ES-I3 (cell line): ENCODE data around the gene VPS26C.

Experiments used
- H3K36me3 ChIP-seq: 2 replicates; pipeline ENCODE4 v1.6.1; 2013; ENCODE audit warnings: mild to moderate bottlenecking, low read length, control low read depth, moderate library complexity; ENCODE audit not compliant: insufficient read depth
- H3K4me1 ChIP-seq: 2 replicates; pipeline ENCODE4 v1.6.1; 2013; ENCODE audit warnings: mild to moderate bottlenecking, control low read depth, low read length; ENCODE audit not compliant: insufficient read depth
- H3K9ac ChIP-seq: 2 replicates; pipeline ENCODE4 v1.6.1; 2013; ENCODE audit warnings: low read depth, mild to moderate bottlenecking, low read length, moderate library complexity
- H3K9me3 ChIP-seq: 2 replicates; pipeline ENCODE4 v1.6.1; 2013; ENCODE audit warnings: mild to moderate bottlenecking, low read length, moderate library complexity; ENCODE audit not compliant: control insufficient read depth, insufficient read depth

VPS26C gene

DNA sequence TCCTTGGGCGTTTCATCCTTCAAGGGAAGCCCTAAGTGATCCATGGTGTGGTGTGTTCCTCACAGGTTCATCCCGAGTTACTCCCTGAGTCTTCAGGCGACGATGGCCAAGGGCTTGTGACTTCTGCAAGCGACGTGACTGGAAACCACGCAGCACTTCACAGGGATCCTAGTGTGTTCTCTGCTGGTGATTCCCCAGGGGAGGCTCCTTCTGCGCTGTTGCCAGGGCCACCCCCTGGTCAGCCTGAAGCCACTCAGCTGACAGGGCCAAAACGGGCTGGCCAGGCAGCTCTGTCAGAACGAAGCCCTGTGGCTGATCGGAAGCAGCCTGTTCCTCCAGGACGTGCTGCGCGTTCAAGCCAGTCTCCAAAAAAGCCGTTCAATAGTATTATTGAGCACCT lies 71.5 kb downstream of the VPS26C start:
- Histone ChIP-seq H3K9ac (no peak overlapping the region), H3K9me3 (no peaks in the 10 kb centered on the region), H3K4me1 (no peaks in the 10 kb centered on the region), H3K36me3 (peaks cover 2% of the 10 kb centered on the region; the same call in 1 of the 2 replicates)

DNA sequence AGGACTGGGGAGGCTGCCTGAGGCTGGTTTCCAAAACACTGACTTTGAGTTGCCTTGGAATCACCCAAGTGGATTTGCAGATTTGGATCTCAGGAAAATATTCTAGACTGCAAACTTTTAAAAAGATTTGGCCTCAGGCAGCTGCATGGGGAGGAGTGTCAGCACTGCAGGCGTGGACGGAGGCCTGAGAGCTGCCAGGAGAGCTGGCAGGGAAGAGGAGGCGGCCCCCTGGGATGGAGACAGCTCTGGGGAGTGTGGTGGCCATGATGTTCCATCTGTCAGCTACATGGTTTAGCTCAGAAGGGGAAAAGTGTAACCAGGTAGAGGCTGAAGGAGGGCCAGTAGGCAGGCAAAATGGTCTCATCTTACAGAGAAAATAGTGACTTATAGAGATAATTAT lies 72.1 kb downstream of the VPS26C start:
- peaks cover 2% of the 10 kb centered on the region; the same call in 1 of the 2 replicates for H3K36me3 ChIP-seq
- H3K9ac ChIP-seq = no peak overlapping the region
- H3K9me3 ChIP-seq = no peaks in the 10 kb centered on the region
- no peaks in the 10 kb centered on the region for H3K4me1 ChIP-seq

DNA sequence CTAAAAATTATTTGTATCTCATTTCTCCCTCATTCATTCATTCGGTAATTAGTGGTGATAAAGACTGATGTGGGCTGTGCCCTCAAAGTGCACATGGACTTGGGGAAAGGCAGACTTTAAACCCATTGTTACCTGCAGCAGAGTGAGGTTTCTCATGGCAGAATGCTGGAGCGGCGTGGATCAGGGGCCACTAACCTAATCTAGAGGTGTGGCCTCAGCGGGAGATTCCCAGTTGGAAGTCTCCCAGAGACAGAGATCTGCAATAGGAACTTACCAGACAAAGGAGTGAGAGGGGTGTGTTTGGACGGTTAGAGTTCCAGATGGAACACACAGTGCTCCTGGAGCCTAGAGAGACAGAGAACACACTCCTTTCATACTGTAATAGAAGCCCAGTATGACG lies 73.5 kb downstream of the VPS26C start:
- Histone ChIP-seq H3K36me3 (peaks cover 1% of the 10 kb centered on the region; the same call in 1 of the 2 replicates), H3K9ac (no peak overlapping the region), H3K4me1 (no peaks in the 10 kb centered on the region), H3K9me3 (no peaks in the 10 kb centered on the region)

DNA sequence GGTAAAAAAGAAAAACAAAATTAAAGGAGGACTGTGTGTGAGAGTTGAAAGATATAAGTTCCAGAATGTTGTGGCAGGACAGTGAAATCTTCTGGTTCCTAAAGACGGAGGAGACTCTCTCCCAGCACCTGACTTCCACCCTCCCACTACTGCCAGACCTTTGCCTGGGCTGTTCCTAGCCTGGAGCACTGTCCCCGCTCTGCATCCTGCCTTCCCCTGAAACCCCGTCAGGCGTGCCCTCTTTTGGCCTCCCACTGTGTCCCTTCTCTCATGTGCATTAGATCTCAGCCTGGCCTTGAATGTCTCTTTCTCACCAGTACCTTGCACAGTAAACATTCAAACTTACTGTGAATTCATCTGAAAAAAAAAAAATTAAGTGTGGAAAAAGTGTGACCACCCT lies 74.1 kb downstream of the VPS26C start:
- no peaks in the 10 kb centered on the region for H3K9me3 ChIP-seq
- H3K4me1 ChIP-seq = no peaks in the 10 kb centered on the region
- no peaks in the 10 kb centered on the region for H3K36me3 ChIP-seq
- no peak overlapping the region for H3K9ac ChIP-seq

DNA sequence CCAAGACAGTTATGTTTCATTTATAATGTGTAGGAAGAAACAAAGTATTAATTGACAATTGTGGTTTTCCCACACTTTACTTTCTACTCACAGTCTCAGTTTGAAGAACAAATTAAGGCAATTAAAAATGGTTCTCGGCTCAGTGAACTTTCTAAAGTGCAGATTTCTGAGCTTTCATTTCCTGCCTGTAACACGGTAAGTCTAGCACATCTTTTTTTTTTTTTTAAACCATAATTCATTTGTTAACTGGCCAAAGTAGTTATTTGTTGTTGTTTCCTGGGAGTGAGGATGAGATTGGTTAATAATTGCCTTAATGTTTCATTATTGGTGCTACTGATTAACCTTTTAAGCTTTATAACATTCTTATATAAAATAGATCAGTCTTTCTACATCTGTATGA lies 75.1 kb downstream of the VPS26C start:
- no peak overlapping the region for H3K9ac ChIP-seq
- no peaks in the 10 kb centered on the region for H3K36me3 ChIP-seq
- H3K4me1 ChIP-seq = no peaks in the 10 kb centered on the region
- H3K9me3 ChIP-seq = no peaks in the 10 kb centered on the region

DNA sequence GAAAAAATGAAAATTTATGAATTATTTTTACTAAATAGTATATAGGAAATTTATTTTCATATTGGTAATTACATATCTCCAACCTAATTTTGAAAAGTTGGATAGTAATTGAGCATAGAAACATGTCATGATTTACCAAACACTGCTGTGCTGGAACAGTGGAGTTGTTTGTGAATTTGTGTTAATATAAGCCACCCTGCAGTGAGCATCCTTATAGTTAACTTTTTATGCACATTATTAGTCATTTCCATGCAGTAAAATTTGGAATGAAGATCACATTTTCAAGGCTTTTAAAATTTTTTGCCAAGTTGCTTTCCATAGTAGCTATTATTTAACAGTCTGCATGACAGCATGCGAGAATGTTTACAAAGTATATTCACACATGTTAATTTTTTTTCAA lies 78.3 kb downstream of the VPS26C start:
- Histone ChIP-seq H3K4me1 (no peaks in the 10 kb centered on the region), H3K36me3 (no peaks in the 10 kb centered on the region), H3K9me3 (no peaks in the 10 kb centered on the region), H3K9ac (no peak overlapping the region)

DNA sequence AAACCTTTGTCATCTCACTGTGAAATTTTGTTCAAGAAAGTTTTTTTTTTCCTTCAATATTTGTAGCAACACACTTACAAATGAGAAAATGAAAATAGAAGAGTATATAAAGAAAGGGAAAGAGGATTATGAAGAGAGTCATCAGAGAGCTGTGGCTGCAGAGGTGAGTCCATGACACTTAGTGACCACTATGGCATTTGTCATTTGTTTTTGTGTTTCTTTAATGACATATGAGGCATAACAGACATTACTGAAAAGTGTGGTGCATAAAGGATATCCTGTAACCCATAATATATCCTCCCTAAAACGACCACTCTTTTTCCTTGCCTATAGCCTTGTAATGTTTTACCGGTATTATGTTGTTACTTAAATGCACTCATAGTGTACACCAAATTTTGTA lies 80.2 kb downstream of the VPS26C start:
- Histone ChIP-seq H3K9me3 (no peaks in the 10 kb centered on the region), H3K9ac (no peak overlapping the region), H3K36me3 (no peaks in the 10 kb centered on the region), H3K4me1 (no peaks in the 10 kb centered on the region)

DNA sequence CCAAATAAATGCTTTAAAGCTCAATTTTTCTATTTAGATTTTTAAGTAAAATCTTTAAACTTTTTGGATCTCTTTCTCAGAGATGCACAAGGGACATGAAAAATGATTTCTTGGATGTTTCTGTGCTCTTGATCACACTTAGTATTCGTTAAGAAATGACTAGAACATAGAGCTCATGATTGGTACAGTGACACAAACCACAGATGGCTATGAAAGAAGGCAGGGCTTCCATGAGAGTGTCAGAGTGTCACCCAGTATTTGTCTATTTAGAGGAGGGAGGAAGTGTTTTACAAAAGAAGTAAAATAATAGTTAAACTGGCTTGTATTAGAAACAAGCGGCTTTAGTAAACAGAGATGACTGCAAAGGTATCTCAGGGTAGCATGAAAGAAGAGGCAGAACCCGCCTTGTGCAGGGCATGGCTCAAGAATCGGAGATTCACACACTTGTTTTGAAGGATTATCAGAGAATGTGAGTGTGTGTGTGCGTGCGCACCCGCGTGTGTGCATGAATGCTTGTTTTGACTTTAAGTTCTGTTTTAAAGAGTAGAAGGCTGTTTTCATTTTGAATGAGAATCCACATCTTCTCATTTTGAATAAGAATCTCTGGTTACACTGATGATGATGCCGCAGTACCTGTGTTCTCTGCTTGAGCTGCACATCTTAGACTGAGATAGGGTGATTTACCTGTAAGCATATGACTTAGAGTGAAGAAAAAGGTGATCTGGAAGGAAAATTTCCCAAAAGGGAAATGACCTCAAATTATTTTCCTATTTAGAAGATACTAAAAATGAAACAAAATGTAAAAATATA lies 82.1 kb downstream of the VPS26C start:
- H3K9me3 ChIP-seq = no peaks in the 10 kb centered on the region
- H3K4me1 ChIP-seq = no peaks in the 10 kb centered on the region
- no peaks in the 10 kb centered on the region for H3K36me3 ChIP-seq
- H3K9ac ChIP-seq = no peak overlapping the region

DNA sequence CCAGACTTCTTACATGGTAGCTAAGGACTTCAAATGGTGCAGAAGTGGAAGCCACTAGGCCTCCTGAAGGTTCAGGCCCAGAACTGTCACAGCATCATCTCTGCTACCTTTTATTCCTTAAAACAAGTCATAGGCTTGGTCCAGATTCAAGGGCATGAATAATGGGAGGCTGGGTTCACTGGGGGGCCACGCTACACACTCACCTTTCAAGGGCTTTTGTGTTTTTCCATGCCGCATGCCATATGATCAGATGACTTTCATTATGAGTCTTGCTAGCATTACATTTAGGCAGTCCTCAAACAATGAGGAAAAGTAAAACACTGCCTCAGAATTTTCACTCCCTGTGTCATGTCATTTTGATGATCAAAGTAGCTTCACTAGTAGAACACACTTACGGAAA lies 83.4 kb downstream of the VPS26C start:
- H3K9ac ChIP-seq = no peak overlapping the region
- no peaks in the 10 kb centered on the region for H3K36me3 ChIP-seq

DNA sequence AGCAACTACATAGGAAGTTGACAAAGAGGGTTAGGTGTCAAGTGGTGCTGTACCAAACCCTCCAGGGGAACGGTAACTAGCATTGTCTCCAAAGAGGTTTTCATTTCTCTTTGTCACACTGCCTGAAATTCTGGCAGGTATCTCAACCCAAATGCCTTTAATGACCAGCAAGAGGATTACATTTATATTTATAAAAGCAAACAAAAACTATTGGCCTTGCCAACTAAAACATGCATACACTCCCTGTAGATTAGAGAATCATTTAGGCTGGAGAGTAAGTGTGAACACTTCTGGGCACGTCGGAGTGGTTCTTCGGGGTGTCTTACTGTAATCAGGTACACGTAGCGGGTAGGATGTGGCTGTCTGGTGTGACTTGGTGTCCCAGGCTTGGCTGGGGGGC lies 84.9 kb downstream of the VPS26C start:
- Histone ChIP-seq H3K4me1 (no peaks in the 10 kb centered on the region), H3K36me3 (no peaks in the 10 kb centered on the region), H3K9me3 (no peaks in the 10 kb centered on the region), H3K9ac (no peak overlapping the region)

More for the DNA sequence above, 83.4 kb downstream of the VPS26C start:
- Histone ChIP-seq H3K9me3 (no peaks in the 10 kb centered on the region), H3K4me1 (no peaks in the 10 kb centered on the region)

DNA sequence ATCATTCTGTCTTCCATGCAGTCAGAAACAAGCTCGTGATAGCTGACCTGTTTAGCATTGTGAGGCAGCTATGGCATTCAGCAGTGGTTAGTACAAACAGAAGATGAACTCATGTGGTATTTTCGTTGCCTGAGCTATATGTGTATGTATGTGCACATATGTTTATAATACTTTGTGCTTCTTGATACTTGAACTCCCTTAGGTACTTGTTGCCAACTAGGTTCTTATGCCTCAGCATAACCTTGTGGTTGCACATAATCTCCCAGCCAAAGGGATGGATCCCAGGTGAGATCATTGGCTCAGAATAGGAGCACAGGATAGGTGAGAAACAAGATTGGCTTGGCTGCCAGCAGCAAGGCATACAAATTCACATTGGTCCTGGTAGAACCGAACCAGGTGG lies 86.1 kb downstream of the VPS26C start:
- Histone ChIP-seq H3K4me1 (no peaks in the 10 kb centered on the region), H3K9ac (no peak overlapping the region), H3K9me3 (no peaks in the 10 kb centered on the region), H3K36me3 (no peaks in the 10 kb centered on the region)

DNA sequence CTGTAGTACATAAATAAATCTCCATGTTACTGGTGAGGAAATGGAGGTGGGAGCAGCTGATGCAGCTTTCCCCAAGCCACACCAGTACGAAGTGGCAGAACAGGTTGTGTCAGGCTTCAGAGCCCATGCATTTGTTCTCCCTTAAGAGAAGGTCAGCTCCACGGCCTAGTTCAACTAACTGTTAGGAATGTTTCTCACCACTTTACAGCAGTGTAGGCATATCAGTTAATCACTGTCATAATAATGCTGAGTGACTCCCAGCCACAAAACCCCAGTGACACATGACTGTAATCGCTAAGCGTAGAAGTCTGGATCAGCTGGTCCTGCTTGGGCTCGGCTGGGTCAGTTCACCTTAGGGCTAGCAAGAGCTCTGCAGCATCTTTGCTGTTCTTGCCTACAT lies 90.4 kb downstream of the VPS26C start:
- Histone ChIP-seq H3K9ac (no peak overlapping the region), H3K4me1 (no peaks in the 10 kb centered on the region), H3K9me3 (no peaks in the 10 kb centered on the region), H3K36me3 (peaks cover 3% of the 10 kb centered on the region; the same call in 1 of the 2 replicates)
